GM23338 (cell line): ENCODE results near the gene MANBA. TPM values are rescaled to one million over a fixed set of nuclear protein-coding genes. Genes with fewer than 3 reads are reported as not detected.

ENCODE experiments used
- ATAC-seq: fragments of 200-7000 bp; cut with Tn5 transposase; 3 replicates; pipeline ENCODE4 v1.9.1; 2020
- DNase-seq: peaks from one replicate; pipeline ENCODE4 v3.0.0-alpha.2; 2015; ENCODE audit warnings: low spot score
- H2AFZ ChIP-seq: fragments of 200-600 bp; sonication (generic); 2 replicates; pipeline ENCODE4 v1.8.0; 2016; ENCODE audit warnings: antibody characterized with exemption, mild to moderate bottlenecking, moderate library complexity
- H3F3A ChIP-seq: fragments of 200-600 bp; sonication (generic); replicated peaks from 2 replicates; pipeline ENCODE4 v1.8.0; 2017; ENCODE audit warnings: antibody characterized with exemption, mixed run types, low read depth
- H3K27ac ChIP-seq: fragments of 200-600 bp; sonication (generic); 2 replicates; pipeline ENCODE4 v1.6.1; 2016; ENCODE audit warnings: low read depth
- H3K27me3 ChIP-seq: fragments of 200-600 bp; sonication (generic); 2 replicates; pipeline ENCODE4 v1.8.0; 2016; ENCODE audit warnings: mild to moderate bottlenecking, mixed run types, moderate library complexity; ENCODE audit not compliant: insufficient read depth
- H3K36me3 ChIP-seq: fragments of 200-600 bp; sonication (generic); 2 replicates; pipeline ENCODE4 v1.8.0; 2016; ENCODE audit warnings: mild to moderate bottlenecking; ENCODE audit not compliant: insufficient read depth
- H3K4me1 ChIP-seq: fragments of 200-600 bp; sonication (generic); 2 replicates; pipeline ENCODE4 v1.8.0; 2016; ENCODE audit warnings: mild to moderate bottlenecking, moderate library complexity; ENCODE audit not compliant: insufficient read depth
- H3K4me2 ChIP-seq: fragments of 200-600 bp; sonication (generic); 2 replicates; pipeline ENCODE4 v1.7.1; 2017; ENCODE audit warnings: mixed run types
- H3K4me3 ChIP-seq: fragments of 200-600 bp; sonication (generic); 2 replicates; pipeline ENCODE4 v1.6.1; 2016; ENCODE audit warnings: mixed run types
- H3K79me2 ChIP-seq: fragments of 200-600 bp; sonication (generic); replicated peaks from 2 replicates; pipeline ENCODE4 v1.8.0; 2017; ENCODE audit warnings: mild to moderate bottlenecking; ENCODE audit not compliant: insufficient read depth
- H3K9me2 ChIP-seq: fragments of 200-600 bp; sonication (generic); 2 replicates; pipeline ENCODE4 v1.8.0; 2017; ENCODE audit not compliant: insufficient read depth
- H4K20me1 ChIP-seq: fragments of 200-600 bp; sonication (generic); replicated peaks from 2 replicates; pipeline ENCODE4 v1.8.0; 2017; ENCODE audit warnings: mild to moderate bottlenecking; ENCODE audit not compliant: insufficient read depth
- H3K27ac Mint-ChIP-seq: 2 replicates; pipeline ENCODE4 v1.8.0; 2020; ENCODE audit warnings: inconsistent platforms, mild to moderate bottlenecking, moderate library complexity, mixed read lengths
- H3K27me3 Mint-ChIP-seq: 3 replicates; pipeline ENCODE4 v1.8.0; 2022; ENCODE audit warnings: low read depth, mild to moderate bottlenecking, moderate library complexity, mixed read lengths, inconsistent platforms; ENCODE audit not compliant: insufficient read depth, poor library complexity
- H3K36me3 Mint-ChIP-seq: 3 replicates; pipeline ENCODE4 v1.8.0; 2021; ENCODE audit warnings: low read depth, mild to moderate bottlenecking, inconsistent platforms, moderate library complexity, mixed read lengths
- H3K4me1 Mint-ChIP-seq: 3 replicates; pipeline ENCODE4 v1.8.0; 2020; ENCODE audit warnings: mild to moderate bottlenecking, inconsistent platforms, mixed read lengths
- H3K4me3 Mint-ChIP-seq: 3 replicates; pipeline ENCODE4 v1.8.0; 2021; ENCODE audit warnings: moderate library complexity, mild to moderate bottlenecking, inconsistent platforms, mixed read lengths
- H3K9me3 Mint-ChIP-seq: 3 replicates; pipeline ENCODE4 v1.8.0; 2020; ENCODE audit warnings: moderate library complexity, mild to moderate bottlenecking, inconsistent platforms, mixed read lengths
- EZH2 ChIP-seq: fragments of 200-600 bp; sonication (generic); IDR thresholded peaks from one replicate; pipeline ENCODE4 v1.8.0; 2017; ENCODE audit warnings: antibody characterized with exemption, mild to moderate bottlenecking, low read depth; ENCODE audit not compliant: unreplicated experiment
- JUNB ChIP-seq: IDR thresholded peaks from one replicate; pipeline ENCODE4 v1.6.1; 2016; ENCODE audit warnings: antibody characterized with exemption; ENCODE audit not compliant: unreplicated experiment
- NANOG ChIP-seq: IDR thresholded peaks from 2 replicates; pipeline ENCODE4 v1.6.1; 2016; ENCODE audit warnings: antibody characterized with exemption, borderline replicate concordance
- POLR2AphosphoS5 ChIP-seq: IDR thresholded peaks from 2 replicates; pipeline ENCODE4 v1.6.1; 2016; ENCODE audit warnings: antibody characterized with exemption, low read depth
- STAT1 ChIP-seq: IDR thresholded peaks from one replicate; pipeline ENCODE4 v1.6.1; 2016; ENCODE audit warnings: antibody characterized with exemption; ENCODE audit not compliant: unreplicated experiment
- ZNF114 ChIP-seq: fragments of 250-450 bp; sonication (Bioruptor Pico); IDR thresholded peaks from 2 replicates; pipeline ENCODE4 v1.5.0; 2020; ENCODE audit warnings: mild to moderate bottlenecking, moderate library complexity
- ZNF331 ChIP-seq: fragments of 250-450 bp; sonication (Bioruptor Pico); IDR thresholded peaks from 2 replicates; pipeline ENCODE4 v1.5.0; 2020; ENCODE audit warnings: low read depth, mild to moderate bottlenecking, moderate library complexity
- ZNF462 ChIP-seq: fragments of 250-450 bp; sonication (Bioruptor Pico); IDR thresholded peaks from 2 replicates; pipeline ENCODE4 v1.5.0; 2020; ENCODE audit warnings: mild to moderate bottlenecking, moderate library complexity
- polyA plus RNA-seq: library from polyadenylated mRNA; unstranded; fragments of >200 nt; fragmentation: Nextera tagmentation; extraction: Ambion mirVana; gene quantifications from 2 replicates; pipeline ENCODE4 v1.2.1, GENCODE V29; 2016
- total RNA-seq: library from RNA; depleted of rRNA; stranded (reverse); fragments of >200 nt; shearing (Covaris generic); gene quantifications from 2 replicates; pipeline ENCODE4 v1.2.3, GENCODE V29; 2014
- TF ChIP-seq, protein P1 (sequence below): IDR thresholded peaks from 2 replicates; pipeline ENCODE4 v1.6.1; 2016; ENCODE audit warnings: antibody characterized with exemption
- TF ChIP-seq, protein P2 (sequence below), 2 experiments: fragments of 200-600 bp in 1 of 2; sonication (generic) in 1 of 2; conservative IDR thresholded peaks; 2 replicates each; pipeline versions ENCODE4 v1.5.1 to v1.6.1; 2016 to 2017; ENCODE audit warnings: antibody characterized with exemption in 2 of 2, low read depth in 2 of 2, mild to moderate bottlenecking in 2 of 2, moderate library complexity in 1 of 2

MANBA gene
- total and polyA plus RNA-seq, 2 experiments from 2014 or later = 13.2 to 54.3 TPM

DNA sequence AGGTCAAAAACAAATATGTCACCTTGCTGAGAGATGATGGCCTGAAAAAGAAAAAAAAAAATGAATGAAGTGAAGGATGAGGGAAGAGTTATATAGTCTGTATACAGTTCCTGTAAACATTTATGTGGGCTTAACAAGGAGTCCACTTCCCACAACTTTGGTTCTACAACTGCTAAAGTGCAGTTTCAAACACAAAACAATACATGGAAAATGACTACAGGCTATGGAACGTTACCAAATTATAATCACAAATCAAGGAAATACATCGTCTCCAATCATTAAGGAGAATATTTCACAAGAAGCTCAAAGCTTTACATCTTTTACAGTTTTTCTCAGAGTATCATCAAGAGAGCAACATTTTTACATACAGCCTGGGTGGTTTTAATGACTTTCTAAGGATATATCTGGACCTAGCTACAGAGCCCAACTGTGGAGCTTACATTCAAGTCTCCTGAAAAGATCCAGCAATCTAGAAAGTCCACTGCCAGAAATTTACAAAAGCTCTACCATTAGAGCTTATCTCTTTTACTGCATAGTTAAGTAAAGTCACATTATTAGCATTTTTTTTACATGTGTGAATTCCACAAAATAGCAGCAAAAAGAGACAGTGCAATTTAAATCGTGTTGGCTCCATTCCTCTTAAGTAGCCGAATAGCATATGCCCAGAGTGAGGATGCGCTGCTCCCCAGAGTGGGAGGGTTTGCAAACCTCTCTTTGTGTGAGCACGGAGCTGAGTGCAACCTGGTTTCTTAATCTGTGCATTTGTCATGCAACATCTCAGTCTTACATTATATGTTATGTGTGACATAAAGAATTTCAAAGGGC, 128.3 kb downstream of the MANBA start:
- Mint-ChIP-seq H3K27ac (no peak overlapping the region; the same call in 1 of the 2 replicates), H3K4me1 (no peaks in the 10 kb centered on the region), H3K27me3 (no peaks in the 10 kb centered on the region), H3K4me3 (no peak overlapping the region), H3K36me3 (peaks cover 8% of the 10 kb centered on the region; the same call in 2 of the 3 replicates), H3K9me3 (no peaks in the 10 kb centered on the region)
- Histone ChIP-seq H3K4me1 (no peaks in the 10 kb centered on the region), H3K27ac (no peak overlapping the region), H3K9me2 (no peaks in the 10 kb centered on the region), H3F3A (no peaks in the 10 kb centered on the region), H4K20me1 (no peaks in the 10 kb centered on the region), H3K4me2 (no peak overlapping the region), H3K27me3 (no peaks in the 10 kb centered on the region), H2AFZ (no peak overlapping the region), H3K4me3 (no peak overlapping the region), H3K36me3 (peaks cover 6% of the 10 kb centered on the region), H3K79me2 (no peaks in the 10 kb centered on the region)
- DNase-seq (no peak), ATAC-seq (no peak)
- TF ChIP-seq ZNF331 (no peak), JUNB (no peak), EZH2 (no peak)

DNA sequence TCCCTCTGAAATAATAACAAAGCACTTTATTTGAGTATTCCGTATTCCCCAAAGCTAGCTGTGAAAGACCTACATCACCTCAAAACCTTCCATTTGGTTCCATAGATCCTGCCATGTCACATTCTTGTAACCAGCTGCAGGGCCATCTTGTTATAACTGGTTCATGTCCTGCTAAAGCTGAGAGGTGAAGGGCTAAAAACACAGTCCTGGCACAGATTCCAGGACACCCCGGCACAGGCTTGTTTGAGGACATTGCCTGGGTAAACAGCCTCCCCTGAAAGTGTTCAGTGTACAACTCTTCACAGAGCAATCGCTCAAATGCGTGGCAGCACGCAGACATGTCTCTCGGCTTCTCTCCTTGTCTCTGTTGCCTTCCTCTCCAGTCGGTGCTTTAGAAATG, 129.2 kb downstream of the MANBA start:
- no peak overlapping the region for H2AFZ ChIP-seq
- peaks cover 3% of the 10 kb centered on the region for H3K27me3 Mint-ChIP-seq
- H3K4me1 ChIP-seq = no peaks in the 10 kb centered on the region
- H3K79me2 ChIP-seq = no peaks in the 10 kb centered on the region
- H3K27ac Mint-ChIP-seq = no peak overlapping the region
- no peaks in the 10 kb centered on the region for H3K9me3 Mint-ChIP-seq
- peaks cover 8% of the 10 kb centered on the region; the same call in 2 of the 3 replicates for H3K36me3 Mint-ChIP-seq
- peaks cover 6% of the 10 kb centered on the region for H3K36me3 ChIP-seq
- H3K4me1 Mint-ChIP-seq = no peaks in the 10 kb centered on the region
- no peaks in the 10 kb centered on the region for H3K27me3 ChIP-seq
- H3F3A ChIP-seq = no peaks in the 10 kb centered on the region
- H3K9me2 ChIP-seq = no peaks in the 10 kb centered on the region
- H3K27ac ChIP-seq = no peak overlapping the region
- DNase-seq = no peak
- ATAC-seq = no peak
- H3K4me3 Mint-ChIP-seq = no peak overlapping the region
- H4K20me1 ChIP-seq = no peaks in the 10 kb centered on the region
- H3K4me3 ChIP-seq = no peak overlapping the region
- H3K4me2 ChIP-seq = no peak overlapping the region
- no peak for TF ChIP-seq STAT1
- TF ChIP-seq ZNF331 = no peak
- no peak for TF ChIP-seq ZNF462 (CRISPR knock-in tag)
- TF ChIP-seq, protein P1, sequence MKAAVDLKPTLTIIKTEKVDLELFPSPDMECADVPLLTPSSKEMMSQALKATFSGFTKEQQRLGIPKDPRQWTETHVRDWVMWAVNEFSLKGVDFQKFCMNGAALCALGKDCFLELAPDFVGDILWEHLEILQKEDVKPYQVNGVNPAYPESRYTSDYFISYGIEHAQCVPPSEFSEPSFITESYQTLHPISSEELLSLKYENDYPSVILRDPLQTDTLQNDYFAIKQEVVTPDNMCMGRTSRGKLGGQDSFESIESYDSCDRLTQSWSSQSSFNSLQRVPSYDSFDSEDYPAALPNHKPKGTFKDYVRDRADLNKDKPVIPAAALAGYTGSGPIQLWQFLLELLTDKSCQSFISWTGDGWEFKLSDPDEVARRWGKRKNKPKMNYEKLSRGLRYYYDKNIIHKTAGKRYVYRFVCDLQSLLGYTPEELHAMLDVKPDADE = no peak
- no peak for TF ChIP-seq POLR2AphosphoS5
- TF ChIP-seq, protein P2, sequence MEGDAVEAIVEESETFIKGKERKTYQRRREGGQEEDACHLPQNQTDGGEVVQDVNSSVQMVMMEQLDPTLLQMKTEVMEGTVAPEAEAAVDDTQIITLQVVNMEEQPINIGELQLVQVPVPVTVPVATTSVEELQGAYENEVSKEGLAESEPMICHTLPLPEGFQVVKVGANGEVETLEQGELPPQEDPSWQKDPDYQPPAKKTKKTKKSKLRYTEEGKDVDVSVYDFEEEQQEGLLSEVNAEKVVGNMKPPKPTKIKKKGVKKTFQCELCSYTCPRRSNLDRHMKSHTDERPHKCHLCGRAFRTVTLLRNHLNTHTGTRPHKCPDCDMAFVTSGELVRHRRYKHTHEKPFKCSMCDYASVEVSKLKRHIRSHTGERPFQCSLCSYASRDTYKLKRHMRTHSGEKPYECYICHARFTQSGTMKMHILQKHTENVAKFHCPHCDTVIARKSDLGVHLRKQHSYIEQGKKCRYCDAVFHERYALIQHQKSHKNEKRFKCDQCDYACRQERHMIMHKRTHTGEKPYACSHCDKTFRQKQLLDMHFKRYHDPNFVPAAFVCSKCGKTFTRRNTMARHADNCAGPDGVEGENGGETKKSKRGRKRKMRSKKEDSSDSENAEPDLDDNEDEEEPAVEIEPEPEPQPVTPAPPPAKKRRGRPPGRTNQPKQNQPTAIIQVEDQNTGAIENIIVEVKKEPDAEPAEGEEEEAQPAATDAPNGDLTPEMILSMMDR (conservative IDR thresholded peaks at IDR 0.05; ENCODE audit: low read depth in 2 of 2) = no peak
- TF ChIP-seq NANOG = no peak
- TF ChIP-seq ZNF114 (CRISPR knock-in tag) = no peak
- TF ChIP-seq JUNB = no peak
